ENCODE data around the gene SNUPN.

DNA sequence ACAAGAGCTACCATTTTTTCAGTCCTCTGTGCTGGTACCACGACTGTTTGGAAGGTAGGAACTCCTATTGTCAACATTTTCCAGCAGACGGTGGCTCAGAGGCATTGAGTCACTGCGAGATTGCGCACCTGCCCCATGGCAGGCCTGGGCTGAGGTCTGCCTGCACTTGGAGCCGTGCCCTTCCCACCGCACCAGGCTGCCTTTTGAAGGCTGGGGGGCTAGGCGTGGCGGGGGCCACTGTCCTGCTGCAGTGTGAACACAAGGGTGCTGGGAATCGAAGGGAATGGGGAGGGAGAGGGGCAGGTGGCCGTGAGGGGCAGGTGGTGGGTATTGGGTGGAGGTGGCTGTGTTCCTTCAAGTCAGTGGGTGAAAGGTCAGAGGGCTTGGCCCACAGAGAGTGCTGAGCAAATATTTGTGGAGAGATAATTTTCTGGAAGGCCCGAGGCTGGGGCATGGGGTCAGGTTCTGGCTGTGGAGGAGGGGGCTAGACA, 38.5 kb upstream of the SNUPN start:
- TF ChIP-seq CTCF (IDR thresholded peaks at IDR 0.05 in 4 of 5, conservative IDR thresholded peaks at IDR 0.05 in 1 of 5) (no peak), POLR2A (IDR thresholded peaks at IDR 0.05) (no peak)

Measured in gastrocnemius medialis (tissue), 4 donors.